IMR-90 (cell line): ENCODE measurements around the gene INO80E. TPM values are rescaled to one million over a fixed set of nuclear protein-coding genes. Genes with fewer than 3 reads are reported as not detected.

Experiments
- ATAC-seq: fragments of 200-7000 bp; cut with Tn5 transposase; 2 replicates; pipeline ENCODE4 v1.9.1; 2020; ENCODE audit warnings: low read depth, mild to moderate bottlenecking, moderate library complexity
- BruUV-seq: library from RNA; stranded (reverse); fragments of 400-500 nt; replicated peaks from 2 replicates; lab custom pipeline; 2021; lab: Mats Ljungman, UMichigan
- CTCF ChIA-PET: fragments of 300-600 bp; formaldehyde crosslinking; extraction: SDS; loops from one replicate; lab custom pipeline; 2021; ENCODE audit warnings: antibody characterized with exemption; lab: Yijun Ruan, JAX
- POLR2A ChIA-PET: fragments of 300-600 bp; sonication (Branson Sonifier 250); formaldehyde crosslinking; loops from one replicate; lab custom pipeline; 2022; ENCODE audit warnings: antibody characterized with exemption; ENCODE audit not compliant: unreplicated experiment; lab: Charles Lee
- DNase-seq: peaks from one replicate; pipeline ENCODE4 v3.0.0; 2013
- H2AFZ ChIP-seq: replicated peaks from 2 replicates; pipeline ENCODE3; 2013; ENCODE audit warnings: low read length, mild to moderate bottlenecking; ENCODE audit not compliant: poor library complexity
- H2AK5ac ChIP-seq: 2 replicates; pipeline ENCODE4 v1.6.1; 2013; ENCODE audit warnings: low read depth, low read length, inconsistent platforms
- H2AK9ac ChIP-seq: replicated peaks from 2 replicates; pipeline ENCODE3; 2013; ENCODE audit warnings: mild to moderate bottlenecking, low read depth, low read length, moderate library complexity; ENCODE audit not compliant: poor library complexity
- H2BK120ac ChIP-seq: 2 replicates; pipeline ENCODE4 v1.6.1; 2013; ENCODE audit warnings: low read depth, low read length, inconsistent platforms
- H2BK15ac ChIP-seq: 3 replicates; pipeline ENCODE4 v1.6.1; 2013; ENCODE audit warnings: low read depth, low read length, inconsistent platforms
- H2BK20ac ChIP-seq: 2 replicates; pipeline ENCODE4 v1.6.1; 2013; ENCODE audit warnings: low read depth, mild to moderate bottlenecking, inconsistent platforms, low read length, moderate library complexity
- H2BK5ac ChIP-seq: 2 replicates; pipeline ENCODE4 v1.6.1; 2013; ENCODE audit warnings: mild to moderate bottlenecking, low read depth, low read length, inconsistent platforms; ENCODE audit not compliant: poor library complexity, severe bottlenecking
- H3K14ac ChIP-seq: replicated peaks from 2 replicates; pipeline ENCODE4 v1.6.1; 2013; ENCODE audit warnings: low read depth, low read length, inconsistent platforms
- H3K18ac ChIP-seq: 2 replicates; pipeline ENCODE4 v1.6.1; 2013; ENCODE audit warnings: low read depth, low read length, control low read depth
- H3K23ac ChIP-seq: 2 replicates; pipeline ENCODE4 v1.6.1; 2013; ENCODE audit warnings: low read depth, low read length, inconsistent platforms
- H3K27ac ChIP-seq: 2 replicates; pipeline ENCODE4 v1.5.1; 2013; ENCODE audit warnings: mild to moderate bottlenecking, control low read depth, low read length; ENCODE audit not compliant: insufficient read depth
- H3K27me3 ChIP-seq: 2 replicates; pipeline ENCODE4 v1.6.1; 2013; ENCODE audit warnings: low read length; ENCODE audit not compliant: control insufficient read depth, insufficient read depth
- H3K36me3 ChIP-seq: 2 replicates; pipeline ENCODE4 v1.6.1; 2013; ENCODE audit warnings: low read length, mixed read lengths; ENCODE audit not compliant: control insufficient read depth, insufficient read depth
- H3K4ac ChIP-seq: 2 replicates; pipeline ENCODE4 v1.6.1; 2013; ENCODE audit warnings: low read depth, low read length, inconsistent platforms
- H3K4me1 ChIP-seq: 2 replicates; pipeline ENCODE4 v1.6.1; 2013; ENCODE audit warnings: low read length, mixed read lengths; ENCODE audit not compliant: control insufficient read depth, insufficient read depth
- H3K4me2 ChIP-seq: 2 replicates; pipeline ENCODE4 v1.6.1; 2013; ENCODE audit warnings: low read depth, mild to moderate bottlenecking, control low read depth, low read length, moderate library complexity
- H3K4me3 ChIP-seq: 2 replicates; pipeline ENCODE4 v1.5.1; 2013; ENCODE audit warnings: low read depth, mild to moderate bottlenecking, control low read depth, low read length, moderate library complexity; ENCODE audit not compliant: insufficient read depth
- H3K56ac ChIP-seq: 2 replicates; pipeline ENCODE4 v1.6.1; 2013; ENCODE audit warnings: low read length, inconsistent platforms; ENCODE audit not compliant: insufficient read depth; ENCODE audit errors: extremely low read depth
- H3K79me1 ChIP-seq, 2 experiments: 2 replicates each; pipeline ENCODE4 v1.6.1; 2013; ENCODE audit warnings: low read length in 2 of 2, inconsistent platforms in 1 of 2, low read depth in 1 of 2
- H3K9ac ChIP-seq: 2 replicates; pipeline ENCODE4 v1.6.1; 2013; ENCODE audit warnings: low read depth, low read length, control low read depth
- H3K9me1 ChIP-seq: 2 replicates; pipeline ENCODE4 v1.6.1; 2013; ENCODE audit warnings: low read length, inconsistent platforms; ENCODE audit not compliant: insufficient read depth
- H3K9me3 ChIP-seq: 2 replicates; pipeline ENCODE4 v1.6.1; 2013; ENCODE audit warnings: low read length; ENCODE audit not compliant: control insufficient read depth, insufficient read depth
- H4K20me1 ChIP-seq: 2 replicates; pipeline ENCODE4 v1.6.1; 2013; ENCODE audit warnings: low read length, inconsistent platforms; ENCODE audit not compliant: insufficient read depth
- H4K5ac ChIP-seq: 2 replicates; pipeline ENCODE4 v1.6.1; 2013; ENCODE audit warnings: mild to moderate bottlenecking, low read depth, low read length, control low read depth
- H4K8ac ChIP-seq, 2 experiments: 2 replicates each; pipeline ENCODE4 v1.6.1; 2013; ENCODE audit warnings: low read depth in 2 of 2, low read length in 2 of 2, control low read depth in 1 of 2, inconsistent platforms in 1 of 2
- H4K91ac ChIP-seq: 2 replicates; pipeline ENCODE4 v1.6.1; 2013; ENCODE audit warnings: low read depth, low read length, inconsistent platforms; ENCODE audit not compliant: insufficient read depth
- BHLHE40 ChIP-seq: fragments of 150-350 bp; IDR thresholded peaks from 2 replicates; pipeline ENCODE4 v1.6.1; 2016; ENCODE audit warnings: mild to moderate bottlenecking, low read depth, low read length
- CHD1 ChIP-seq: IDR thresholded peaks from 2 replicates; pipeline ENCODE4 v1.6.1; 2012; ENCODE audit warnings: low read depth, low read length, improper control_type of control experiment
- FOS ChIP-seq: fragments of 150-350 bp; IDR thresholded peaks from 2 replicates; pipeline ENCODE4 v1.6.1; 2016; ENCODE audit warnings: low read depth, low read length
- MAFK ChIP-seq: IDR thresholded peaks from 2 replicates; pipeline ENCODE4 v1.6.1; 2012; ENCODE audit warnings: low read depth, low read length, improper control_type of control experiment
- MAZ ChIP-seq: IDR thresholded peaks from 2 replicates; pipeline ENCODE4 v1.6.1; 2012; ENCODE audit warnings: low read depth, mild to moderate bottlenecking, low read length, improper control_type of control experiment, moderate library complexity, borderline replicate concordance
- MXI1 ChIP-seq: IDR thresholded peaks from 2 replicates; pipeline ENCODE4 v1.6.1; 2012; ENCODE audit warnings: low read depth, mild to moderate bottlenecking, low read length, moderate library complexity, borderline replicate concordance
- POLR2A ChIP-seq: IDR thresholded peaks from 2 replicates; pipeline ENCODE4 v1.6.1; 2012; ENCODE audit warnings: mild to moderate bottlenecking, low read depth, low read length
- SMC3 ChIP-seq: fragments of 150-350 bp; IDR thresholded peaks from 2 replicates; pipeline ENCODE4 v1.6.1; 2016; ENCODE audit warnings: low read depth, mild to moderate bottlenecking, antibody characterized with exemption, low read length, moderate library complexity
- WGBS, 2 experiments: methylation state at CpG; one replicate each; pipeline versions ENCODE4 v1.1.5 to v1.1.7; 2013; ENCODE audit warnings: missing lambda C conversion rate in 2 of 2; ENCODE audit not compliant: insufficient read length in 1 of 2; ENCODE audit errors: extremely low coverage in 2 of 2; 5-methylcytosine and 5-hydroxymethylcytosine counted together
- dilution Hi-C: fragments of 300-500 bp; cut with HindIII; formaldehyde crosslinking; loops from one replicate; pipeline ENCODE4 v1.14.3; 2018; ENCODE audit warnings: low sequenced_read_pairs; ENCODE audit not compliant: unreplicated experiment
- in situ Hi-C: fragments of 300-500 bp; cut with MboI; formaldehyde crosslinking; loops from 3 replicates; pipeline ENCODE4 v1.14.3; 2019; ENCODE audit warnings: low sequenced_read_pairs, inconsistent platforms, mixed read lengths
- intact Hi-C: fragments of 100-400 bp; cut with micrococcal nuclease; formaldehyde crosslinking; loops from 2 replicates; pipeline ENCODE4 v1.10.0; 2022
- polyA plus RNA-seq, 3 experiments: library from polyadenylated mRNA; depleted of rRNA; stranded (reverse); fragments of >200 nt; gene quantifications; 2 replicates each; pipeline ENCODE4 v1.2.3, GENCODE V29; 2012; ENCODE audit warnings: low replicate concordance in 1 of 3
- total RNA-seq: library from RNA; depleted of rRNA; stranded (reverse); fragments of >200 nt; gene quantifications from 2 replicates; pipeline ENCODE4 v1.2.3, GENCODE V29; 2012
- TF ChIP-seq, protein P1 (sequence below): fragments of 150-350 bp; IDR thresholded peaks from 2 replicates; pipeline ENCODE4 v1.6.1; 2016; ENCODE audit warnings: low read depth, mild to moderate bottlenecking, low read length, moderate library complexity, borderline replicate concordance

Gene INO80E
- total and polyA plus RNA-seq, 2 of the 4 experiments (the other 2 are of a cell fraction): 40.9 to 42.1 TPM

GRCh38 chr16:30026449-30026848 is 30.4 kb downstream of the INO80E start:
- Histone ChIP-seq H2BK20ac (no peak overlapping the region), H3K14ac (no peak overlapping the region)
- BruUV-seq: no TSS peak

More at GRCh38 chr16:30026449-30026848, 30.4 kb downstream of the INO80E start:
- no peaks in the 10 kb centered on the region for H3K4me1 ChIP-seq
- no peaks in the 10 kb centered on the region for H3K36me3 ChIP-seq
- no peak overlapping the region for H3K4me3 ChIP-seq
- H3K27me3 ChIP-seq: peaks cover 65% of the 10 kb centered on the region
- no peak overlapping the region for H4K8ac ChIP-seq
- dilution Hi-C loops: no loop called here
- no peak overlapping the region for H3K4me2 ChIP-seq
- no peak overlapping the region for H2BK120ac ChIP-seq
- TF ChIP-seq MAZ (no peak), BHLHE40 (no peak), SMC3 (no peak), POLR2A (no peak), CHD1 (no peak), MXI1 (no peak), FOS (no peak), MAFK (no peak)
- TF ChIP-seq, protein P1, sequence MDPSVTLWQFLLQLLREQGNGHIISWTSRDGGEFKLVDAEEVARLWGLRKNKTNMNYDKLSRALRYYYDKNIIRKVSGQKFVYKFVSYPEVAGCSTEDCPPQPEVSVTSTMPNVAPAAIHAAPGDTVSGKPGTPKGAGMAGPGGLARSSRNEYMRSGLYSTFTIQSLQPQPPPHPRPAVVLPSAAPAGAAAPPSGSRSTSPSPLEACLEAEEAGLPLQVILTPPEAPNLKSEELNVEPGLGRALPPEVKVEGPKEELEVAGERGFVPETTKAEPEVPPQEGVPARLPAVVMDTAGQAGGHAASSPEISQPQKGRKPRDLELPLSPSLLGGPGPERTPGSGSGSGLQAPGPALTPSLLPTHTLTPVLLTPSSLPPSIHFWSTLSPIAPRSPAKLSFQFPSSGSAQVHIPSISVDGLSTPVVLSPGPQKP: no peak
- H4K5ac ChIP-seq: no peak overlapping the region
- no peak overlapping the region for H2BK5ac ChIP-seq
- no peak overlapping the region for H3K23ac ChIP-seq
- WGBS, 2 experiments: 79% methylated on average over 6 of the region's 18 CpGs; no CpG with 5 or more reads in 1 of the 2 experiments
- intact Hi-C loops: no loop called here
- no peak overlapping the region for H2AK9ac ChIP-seq
- H3K9me1 ChIP-seq: no peaks in the 10 kb centered on the region
- no peaks in the 10 kb centered on the region for H3K79me1 ChIP-seq
- no peak overlapping the region for H4K91ac ChIP-seq
- H3K9me3 ChIP-seq: no peaks in the 10 kb centered on the region
- POLR2A ChIA-PET: no interaction called here
- DNase-seq (no peak), ATAC-seq (no peak)
- in situ Hi-C loops: loop anchor here (10.0 kb wide), 1 partner anchor 332 kb away; no protein-coding TSS in a partner anchor
- CTCF ChIA-PET: no interaction called here
- no peak overlapping the region for H2AK5ac ChIP-seq
- H3K4ac ChIP-seq: no peak overlapping the region
- no peak overlapping the region for H3K27ac ChIP-seq
- no peak overlapping the region for H3K56ac ChIP-seq
- no peak overlapping the region for H2BK15ac ChIP-seq
- H4K20me1 ChIP-seq: peaks cover 9% of the 10 kb centered on the region; the same call in 1 of the 2 replicates
- no peak overlapping the region for H3K18ac ChIP-seq
- H3K9ac ChIP-seq: no peak overlapping the region
- no peak overlapping the region for H2AFZ ChIP-seq
